Activated naive CD8-positive, alpha-beta T cell treated with anti-CD3 and anti-CD28 coated beads for 36 hours (primary cell): Measurements from ENCODE around the gene ERCC4. TPM values are rescaled to one million over a fixed set of nuclear protein-coding genes. Genes with fewer than 3 reads are reported as not detected.
"Not testable (repeated sequence)": the region's sequence is repeated elsewhere in the genome, so short reads cannot be mapped to it uniquely, and the experiment has no call there.

Source experiments
- DNase-seq: peaks from one replicate; pipeline ENCODE4 v3.0.0; 2021
- H3K27ac Mint-ChIP-seq: one replicate; pipeline ENCODE4 v1.8.0; 2022; ENCODE audit warnings: mild to moderate bottlenecking, moderate library complexity, mixed read lengths
- H3K27me3 Mint-ChIP-seq: one replicate; pipeline ENCODE4 v1.8.0; 2022; ENCODE audit warnings: mild to moderate bottlenecking, mixed read lengths
- H3K36me3 Mint-ChIP-seq: one replicate; pipeline ENCODE4 v1.8.0; 2021; ENCODE audit warnings: mild to moderate bottlenecking, mixed read lengths
- H3K4me1 Mint-ChIP-seq: one replicate; pipeline ENCODE4 v1.8.0; 2021; ENCODE audit warnings: mixed read lengths
- H3K4me3 Mint-ChIP-seq: one replicate; pipeline ENCODE4 v1.8.0; 2022; ENCODE audit warnings: mild to moderate bottlenecking, moderate library complexity, mixed read lengths
- H3K9me3 Mint-ChIP-seq: one replicate; pipeline ENCODE4 v1.8.0; 2022; ENCODE audit warnings: mixed read lengths
- total RNA-seq, 2 experiments: library from RNA; stranded (reverse); gene quantifications; one replicate each; pipeline ENCODE4 v1.2.3, GENCODE V29; 2021

ERCC4 gene
- total RNA-seq, 2 experiments from 2014 or later: 14.0 to 16.3 TPM

DNA sequence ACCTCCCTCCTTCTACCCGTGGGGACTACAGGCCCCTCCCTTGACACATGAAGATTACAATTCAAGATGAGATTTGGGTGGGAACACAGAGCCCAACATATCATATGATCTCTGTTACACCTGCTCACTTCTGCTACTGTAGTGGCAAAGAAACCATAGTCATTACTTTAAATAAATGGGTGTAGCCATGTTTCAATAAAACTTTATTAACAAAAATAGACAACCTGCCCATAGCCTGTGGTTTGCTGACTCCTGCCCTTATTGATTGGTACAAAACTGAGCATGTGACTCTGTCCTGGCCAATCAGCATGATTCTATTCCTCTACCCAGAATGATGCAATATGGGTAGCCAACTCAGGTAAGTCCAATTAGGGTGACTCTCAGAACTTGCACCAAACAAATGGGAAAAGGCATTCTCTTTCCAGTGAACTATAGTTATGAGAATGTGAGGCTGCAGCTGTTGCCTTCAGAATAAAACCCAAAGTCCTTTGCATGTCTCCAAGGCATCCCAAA, 15.7 kb upstream of the ERCC4 start:
- H3K36me3 Mint-ChIP-seq: no peaks in the 10 kb centered on the region
- no peak overlapping the region for H3K27ac Mint-ChIP-seq
- H3K4me3 Mint-ChIP-seq: no peak overlapping the region
- no peaks in the 10 kb centered on the region for H3K4me1 Mint-ChIP-seq
- no peak for DNase-seq
- H3K27me3 Mint-ChIP-seq: peaks cover 55% of the 10 kb centered on the region
- H3K9me3 Mint-ChIP-seq: peaks cover 3% of the 10 kb centered on the region

DNA sequence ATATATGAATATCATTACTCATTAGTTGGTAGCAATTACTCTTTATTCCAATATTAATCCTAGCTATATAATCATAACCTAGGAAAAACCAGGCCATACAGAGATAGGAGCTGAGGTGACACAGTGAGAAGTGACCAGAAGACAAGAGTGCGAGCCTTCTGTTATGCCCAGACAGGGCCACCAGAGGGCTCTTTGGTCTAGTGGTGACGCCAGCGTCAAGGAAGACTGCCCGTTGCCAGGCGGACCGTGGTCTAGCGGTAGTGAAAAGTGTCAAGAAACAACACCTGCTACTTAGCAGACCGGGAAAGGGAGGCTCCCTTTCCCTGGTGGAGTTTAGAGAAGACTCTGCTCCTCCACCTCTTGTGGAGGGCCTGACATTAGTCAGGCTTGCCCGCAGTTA, 15.1 kb upstream of the ERCC4 start:
- peaks cover 55% of the 10 kb centered on the region for H3K27me3 Mint-ChIP-seq
- DNase-seq: peak; percentile 36
- H3K27ac Mint-ChIP-seq, H3K9me3 Mint-ChIP-seq, H3K4me1 Mint-ChIP-seq, H3K4me3 Mint-ChIP-seq, H3K36me3 Mint-ChIP-seq: not testable (repeated sequence)

DNA sequence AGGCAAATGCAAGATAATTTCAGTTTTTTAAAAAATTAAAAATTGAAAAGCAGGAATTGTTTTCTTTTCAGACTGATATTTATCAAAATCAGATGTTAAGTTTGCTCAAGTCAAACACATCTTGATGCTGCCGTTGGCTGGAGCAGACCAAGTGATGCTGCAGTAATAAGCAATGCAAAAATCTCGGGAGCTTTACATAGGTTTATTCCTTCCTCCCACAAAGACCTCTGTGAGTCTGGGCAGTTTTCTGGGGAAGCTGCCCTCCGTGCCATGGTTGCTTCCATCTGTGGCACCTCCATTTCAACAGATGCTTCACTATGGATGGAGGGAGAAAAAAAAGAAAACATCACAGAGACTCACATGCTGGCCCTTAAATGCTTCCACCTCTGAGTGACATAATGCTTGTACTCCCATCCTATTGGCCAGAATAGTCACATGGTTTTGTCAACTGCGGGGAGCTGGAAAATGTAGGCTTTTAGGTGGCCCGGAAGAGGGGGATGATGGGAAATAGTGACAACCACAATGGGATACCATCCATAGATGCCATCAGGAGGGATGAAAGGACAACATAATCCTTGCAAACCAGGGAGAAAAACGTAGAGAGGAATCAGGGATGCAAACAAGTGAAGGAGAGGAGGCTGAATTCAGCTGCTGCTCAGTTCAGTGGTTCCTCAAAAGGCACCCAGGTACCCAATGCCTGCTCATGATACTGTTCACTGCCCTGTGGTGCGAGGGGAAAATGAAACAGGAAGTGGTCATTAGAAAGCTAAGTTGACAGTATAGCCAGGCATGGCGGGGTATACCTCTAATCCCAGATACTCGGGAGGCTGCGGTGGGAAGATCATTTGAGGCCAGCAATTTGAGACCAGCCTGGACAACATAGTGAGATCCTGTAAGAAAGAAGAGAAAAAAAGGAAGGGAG, 13.5 kb upstream of the ERCC4 start:
- no peak for DNase-seq
- H3K27ac Mint-ChIP-seq: no peak overlapping the region
- no peaks in the 10 kb centered on the region for H3K4me1 Mint-ChIP-seq
- peaks cover 55% of the 10 kb centered on the region for H3K27me3 Mint-ChIP-seq
- no peaks in the 10 kb centered on the region for H3K36me3 Mint-ChIP-seq
- H3K4me3 Mint-ChIP-seq: no peak overlapping the region
- H3K9me3 Mint-ChIP-seq: no peaks in the 10 kb centered on the region

DNA sequence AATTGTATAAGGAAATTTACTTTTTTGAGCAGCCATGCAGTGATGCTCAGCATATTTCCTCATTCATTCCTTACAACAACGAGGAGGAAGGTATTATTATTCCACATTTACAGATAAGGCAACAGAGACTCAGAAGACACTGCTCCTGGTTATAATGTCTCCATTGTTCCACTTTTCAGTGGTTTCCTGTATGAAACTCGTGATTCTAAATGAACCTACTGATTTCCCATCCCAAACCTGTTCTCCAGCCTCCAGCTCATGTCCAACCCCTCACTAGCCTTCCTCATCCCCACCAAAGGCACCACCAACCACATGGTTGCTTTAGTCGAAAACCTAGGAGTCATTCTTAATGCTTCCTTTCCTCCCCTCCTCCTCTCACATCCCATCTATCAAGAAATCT, 12.5 kb upstream of the ERCC4 start:
- Mint-ChIP-seq H3K4me3 (no peak overlapping the region), H3K4me1 (no peaks in the 10 kb centered on the region), H3K36me3 (no peaks in the 10 kb centered on the region), H3K9me3 (no peaks in the 10 kb centered on the region), H3K27me3 (peaks cover 48% of the 10 kb centered on the region), H3K27ac (no peak overlapping the region)
- no peak for DNase-seq

DNA sequence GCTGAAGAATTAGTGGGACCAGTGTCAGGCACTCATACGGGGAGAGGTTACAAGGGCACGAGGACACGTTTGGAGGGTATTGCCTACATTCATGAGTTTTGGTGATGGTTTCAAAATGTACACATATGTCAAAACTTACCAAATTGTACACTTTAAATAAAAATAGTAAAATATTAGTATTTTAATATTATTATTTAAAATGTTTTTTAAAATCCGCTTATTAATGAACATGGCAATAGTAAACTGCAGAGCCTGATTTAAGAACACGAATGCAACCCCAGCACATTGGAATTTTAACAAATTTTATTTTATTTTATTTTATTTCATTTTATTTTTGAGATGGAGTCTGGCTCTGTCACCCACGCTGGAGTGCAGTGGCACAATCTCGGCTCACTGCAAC, 10.9 kb upstream of the ERCC4 start:
- Mint-ChIP-seq H3K4me3 (no peak overlapping the region), H3K27me3 (peaks cover 36% of the 10 kb centered on the region), H3K36me3 (no peaks in the 10 kb centered on the region), H3K9me3 (no peaks in the 10 kb centered on the region), H3K27ac (no peak overlapping the region), H3K4me1 (no peaks in the 10 kb centered on the region)
- DNase-seq: no peak

DNA sequence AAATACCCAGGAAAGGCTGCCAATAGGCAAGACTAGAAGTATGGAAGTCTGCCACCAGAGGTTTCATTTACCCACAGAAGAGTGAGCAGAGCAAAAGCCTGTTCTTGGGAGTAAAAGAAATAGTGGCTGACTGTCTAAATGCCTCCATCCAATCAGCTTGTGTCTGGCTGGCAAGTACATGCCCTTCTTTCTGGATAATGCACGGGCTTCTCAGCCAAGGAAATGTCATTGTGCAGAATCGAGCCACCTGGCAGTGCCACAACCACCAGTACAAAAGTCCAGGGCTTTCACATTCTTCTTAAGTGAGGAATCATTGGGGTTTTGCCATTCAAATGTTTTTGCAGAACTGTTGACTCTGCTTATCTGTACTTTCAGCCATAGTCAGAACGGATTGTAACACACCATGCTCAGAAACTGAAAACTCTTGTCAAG, 10.1 kb upstream of the ERCC4 start:
- H3K4me1 Mint-ChIP-seq: no peaks in the 10 kb centered on the region
- peaks cover 32% of the 10 kb centered on the region for H3K27me3 Mint-ChIP-seq
- DNase-seq: no peak
- no peak overlapping the region for H3K27ac Mint-ChIP-seq
- H3K36me3 Mint-ChIP-seq: no peaks in the 10 kb centered on the region
- no peaks in the 10 kb centered on the region for H3K9me3 Mint-ChIP-seq
- no peak overlapping the region for H3K4me3 Mint-ChIP-seq

DNA sequence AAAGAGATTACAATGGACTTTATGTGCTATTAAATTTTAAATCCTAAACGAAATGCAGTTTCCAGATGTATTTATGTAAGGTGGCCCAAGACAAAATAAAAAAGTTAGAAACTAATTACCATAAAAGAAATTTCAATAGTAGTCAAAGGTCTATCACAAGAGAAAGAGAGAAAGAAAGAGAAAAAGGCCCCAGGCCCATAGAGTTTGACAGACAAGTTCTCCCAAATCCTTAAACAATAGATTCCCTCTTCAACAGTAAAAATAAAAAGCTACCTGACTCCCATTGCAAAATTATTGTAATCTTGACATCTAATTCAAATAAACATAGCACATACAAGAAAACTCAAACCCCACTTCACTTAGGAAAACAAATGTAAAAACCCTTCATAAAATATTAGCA, 8.6 kb upstream of the ERCC4 start:
- no peak overlapping the region for H3K4me3 Mint-ChIP-seq
- H3K9me3 Mint-ChIP-seq: no peaks in the 10 kb centered on the region
- DNase-seq: no peak
- H3K27me3 Mint-ChIP-seq: peaks cover 24% of the 10 kb centered on the region
- no peaks in the 10 kb centered on the region for H3K4me1 Mint-ChIP-seq
- no peaks in the 10 kb centered on the region for H3K36me3 Mint-ChIP-seq
- H3K27ac Mint-ChIP-seq: no peak overlapping the region

DNA sequence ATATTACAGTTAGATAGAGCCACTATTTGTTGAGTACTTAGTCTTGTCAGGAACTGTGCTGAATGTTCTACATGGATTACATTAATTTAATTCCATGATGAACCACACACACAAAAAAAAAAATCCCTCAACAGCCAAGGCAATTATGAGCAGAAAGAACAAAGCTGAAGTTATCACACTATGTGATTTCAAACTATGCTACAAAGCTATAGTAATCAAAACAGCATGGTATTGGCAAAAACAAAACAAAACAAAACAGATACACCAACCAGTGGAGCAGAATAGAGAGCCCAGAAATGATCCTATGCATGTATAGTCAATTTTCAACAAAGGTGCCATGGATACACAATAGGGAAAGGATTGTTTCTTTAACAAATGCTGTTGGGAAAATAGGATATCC, 8.1 kb upstream of the ERCC4 start:
- Mint-ChIP-seq H3K27me3 (peaks cover 18% of the 10 kb centered on the region), H3K4me3 (no peak overlapping the region), H3K36me3 (no peaks in the 10 kb centered on the region), H3K4me1 (no peaks in the 10 kb centered on the region), H3K27ac (no peak overlapping the region), H3K9me3 (no peaks in the 10 kb centered on the region)
- DNase-seq: no peak

DNA sequence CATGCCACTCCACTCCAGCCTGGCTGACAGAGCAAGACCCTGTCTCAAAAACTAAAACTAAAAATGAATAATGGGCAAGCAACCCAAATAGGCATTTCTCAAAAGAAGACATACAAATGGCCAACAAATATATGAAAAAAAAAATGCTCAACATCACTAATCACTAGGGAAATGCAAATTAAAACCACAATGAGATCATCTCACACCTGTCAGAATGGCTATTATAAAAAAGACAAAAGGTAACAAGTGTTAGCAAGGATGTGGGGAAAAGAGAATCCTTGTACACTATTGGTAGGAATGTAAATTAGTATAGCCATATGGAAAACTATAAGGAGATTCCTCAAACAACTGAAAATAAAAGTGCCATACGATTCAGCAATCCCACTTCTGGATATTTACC, 7.1 kb upstream of the ERCC4 start:
- Mint-ChIP-seq H3K36me3 (no peaks in the 10 kb centered on the region), H3K4me1 (no peaks in the 10 kb centered on the region), H3K9me3 (no peaks in the 10 kb centered on the region), H3K4me3 (no peak overlapping the region), H3K27me3 (peaks cover 13% of the 10 kb centered on the region), H3K27ac (no peak overlapping the region)
- no peak for DNase-seq

DNA sequence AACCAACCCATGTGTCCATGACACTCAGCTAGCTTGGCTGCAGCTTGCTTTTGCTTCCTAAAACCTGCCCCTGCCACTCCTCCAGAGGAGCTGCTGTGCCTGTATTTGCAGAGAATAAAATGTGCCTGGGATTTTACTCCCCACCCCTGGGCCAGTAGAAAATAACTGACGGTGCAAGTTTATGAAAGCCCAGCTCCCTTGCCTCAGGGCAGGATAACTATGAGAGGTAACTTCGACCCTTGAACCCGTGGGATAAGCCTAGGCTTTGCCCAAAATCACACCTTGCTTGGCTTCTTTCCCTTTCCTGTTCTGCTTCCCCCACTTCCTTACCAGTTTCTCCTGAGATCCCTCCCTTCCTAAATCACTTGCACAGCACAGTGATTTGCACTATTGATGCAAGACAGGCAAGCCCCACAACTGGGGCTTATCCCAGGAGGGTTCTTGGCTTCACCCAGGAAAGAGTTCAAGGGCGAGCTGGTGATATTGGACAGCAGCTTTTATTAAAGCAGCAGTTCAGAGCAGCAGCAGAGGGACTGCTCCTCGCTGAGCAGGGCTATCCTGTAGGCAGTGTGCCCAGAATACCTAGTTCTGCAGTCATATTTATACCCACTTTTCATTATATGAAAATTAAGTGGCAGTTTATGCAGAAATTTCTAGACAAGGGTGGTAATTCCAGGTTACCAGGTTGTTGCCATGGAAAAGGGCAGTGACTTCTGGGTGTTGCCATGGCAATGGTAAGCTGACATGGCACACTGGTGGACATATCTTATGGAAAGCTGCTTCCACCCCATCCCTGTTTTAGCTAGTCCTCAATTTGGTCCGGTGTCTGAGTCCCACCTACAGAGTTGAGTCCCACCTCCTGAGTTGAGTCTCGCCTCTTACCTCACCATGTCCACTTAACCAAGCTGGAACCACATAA, 6.3 kb upstream of the ERCC4 start:
- Mint-ChIP-seq H3K36me3 (no peaks in the 10 kb centered on the region), H3K27me3 (peaks cover 7% of the 10 kb centered on the region), H3K4me3 (no peak overlapping the region), H3K4me1 (no peaks in the 10 kb centered on the region), H3K27ac (no peak overlapping the region), H3K9me3 (no peaks in the 10 kb centered on the region)
- no peak for DNase-seq

DNA sequence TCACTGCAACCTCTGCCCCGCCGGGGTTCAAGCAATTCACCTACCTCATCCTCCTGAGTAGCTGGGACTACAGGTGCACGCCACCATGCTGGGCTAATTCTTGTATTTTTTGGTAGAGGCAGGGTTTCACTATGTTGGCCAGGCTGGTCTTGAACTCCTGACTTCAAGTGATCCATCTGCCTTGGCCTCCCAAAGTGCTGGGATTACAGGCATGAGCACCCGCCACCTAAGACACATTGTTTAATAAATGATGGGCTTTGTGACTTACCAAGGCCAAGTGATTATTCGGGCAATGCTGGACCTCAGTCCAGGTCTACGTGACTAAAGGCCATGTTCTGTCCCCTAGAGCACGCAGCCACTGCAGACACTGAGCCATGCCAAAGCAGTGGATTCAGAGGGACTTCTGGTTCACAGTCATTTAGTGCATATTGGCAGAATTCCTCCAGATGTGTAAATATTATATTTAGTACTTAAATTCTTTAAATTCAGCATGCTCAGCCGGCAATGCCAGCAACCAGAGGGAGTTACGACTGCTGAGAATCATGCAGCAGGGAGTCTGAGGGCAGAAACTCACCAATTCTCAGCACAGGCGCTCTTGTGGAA, 4.8 kb upstream of the ERCC4 start:
- peaks cover 5% of the 10 kb centered on the region for H3K4me1 Mint-ChIP-seq
- DNase-seq: no peak
- H3K27ac Mint-ChIP-seq: no peak overlapping the region
- H3K4me3 Mint-ChIP-seq: no peak overlapping the region
- H3K9me3 Mint-ChIP-seq: no peaks in the 10 kb centered on the region
- no peaks in the 10 kb centered on the region for H3K36me3 Mint-ChIP-seq
- H3K27me3 Mint-ChIP-seq: peaks cover 4% of the 10 kb centered on the region

DNA sequence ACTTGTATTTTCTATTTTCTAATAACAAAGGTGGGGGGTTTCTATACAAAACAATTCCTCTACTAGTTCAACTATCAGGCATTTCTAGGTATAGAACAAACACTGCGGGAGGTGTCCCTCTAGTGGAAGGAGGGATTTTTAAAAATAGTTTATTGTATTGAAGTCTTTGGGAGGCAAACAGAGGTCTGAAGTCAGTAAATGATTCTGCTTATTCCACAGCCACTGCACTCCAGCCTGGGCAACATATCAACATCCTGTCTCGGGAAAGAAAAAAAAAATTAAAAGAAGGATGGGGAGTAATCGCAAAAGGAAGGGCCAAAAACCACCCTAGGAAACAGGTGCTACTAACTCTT, 648 bp upstream of the ERCC4 start:
- Mint-ChIP-seq H3K27me3 (no peaks in the 10 kb centered on the region), H3K9me3 (no peaks in the 10 kb centered on the region), H3K4me1 (peaks cover 25% of the 10 kb centered on the region), H3K36me3 (peaks cover 9% of the 10 kb centered on the region), H3K4me3 (peak overlapping the region; percentile 98), H3K27ac (peak overlapping the region; percentile 80)
- DNase-seq: no peak

DNA sequence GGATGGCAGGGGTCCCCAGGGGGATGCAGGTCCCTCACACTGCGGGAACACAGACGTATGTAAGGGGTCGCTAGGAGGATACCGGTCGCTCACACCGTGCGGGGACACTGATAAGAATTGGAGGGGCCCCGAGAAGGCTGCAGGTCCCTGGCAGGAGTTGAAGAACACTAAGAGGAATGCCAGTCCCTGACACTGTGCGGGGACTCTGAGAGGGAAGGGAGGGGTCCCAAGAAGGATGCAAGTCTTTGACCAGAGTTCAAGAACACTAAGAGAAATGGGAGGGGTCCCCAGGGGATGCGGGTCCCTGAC, 510 bp downstream of the ERCC4 start:
- DNase-seq: no peak
- H3K9me3 Mint-ChIP-seq: no peaks in the 10 kb centered on the region
- peaks cover 25% of the 10 kb centered on the region for H3K4me1 Mint-ChIP-seq
- H3K27me3 Mint-ChIP-seq: no peaks in the 10 kb centered on the region
- peaks cover 9% of the 10 kb centered on the region for H3K36me3 Mint-ChIP-seq
- H3K27ac Mint-ChIP-seq: peak overlapping the region; percentile 93
- peak overlapping the region; percentile 98 for H3K4me3 Mint-ChIP-seq

DNA sequence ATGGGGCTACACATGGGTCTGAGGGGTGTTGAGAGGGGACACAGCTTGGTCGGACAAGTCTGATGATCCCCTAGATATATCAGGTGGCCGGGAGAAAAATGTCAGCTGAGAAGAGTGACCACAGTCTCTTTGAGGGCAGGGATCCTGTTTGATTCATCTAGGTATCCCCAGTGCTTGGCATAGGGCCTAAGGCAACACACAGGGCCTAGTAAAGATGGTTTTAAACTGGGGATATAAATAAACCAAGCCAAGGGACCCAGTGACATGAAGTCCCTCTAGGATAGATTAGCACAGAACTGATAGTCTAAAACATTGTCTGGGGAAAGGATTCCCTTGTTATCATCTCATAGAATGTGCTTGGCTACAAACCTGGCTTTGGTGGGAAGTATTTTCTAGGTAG, 1.4 kb downstream of the ERCC4 start:
- Mint-ChIP-seq H3K4me3 (peak overlapping the region; percentile 98), H3K27me3 (no peaks in the 10 kb centered on the region), H3K36me3 (peaks cover 9% of the 10 kb centered on the region), H3K27ac (peak overlapping the region; percentile 6), H3K4me1 (peaks cover 25% of the 10 kb centered on the region), H3K9me3 (no peaks in the 10 kb centered on the region)
- DNase-seq: no peak

DNA sequence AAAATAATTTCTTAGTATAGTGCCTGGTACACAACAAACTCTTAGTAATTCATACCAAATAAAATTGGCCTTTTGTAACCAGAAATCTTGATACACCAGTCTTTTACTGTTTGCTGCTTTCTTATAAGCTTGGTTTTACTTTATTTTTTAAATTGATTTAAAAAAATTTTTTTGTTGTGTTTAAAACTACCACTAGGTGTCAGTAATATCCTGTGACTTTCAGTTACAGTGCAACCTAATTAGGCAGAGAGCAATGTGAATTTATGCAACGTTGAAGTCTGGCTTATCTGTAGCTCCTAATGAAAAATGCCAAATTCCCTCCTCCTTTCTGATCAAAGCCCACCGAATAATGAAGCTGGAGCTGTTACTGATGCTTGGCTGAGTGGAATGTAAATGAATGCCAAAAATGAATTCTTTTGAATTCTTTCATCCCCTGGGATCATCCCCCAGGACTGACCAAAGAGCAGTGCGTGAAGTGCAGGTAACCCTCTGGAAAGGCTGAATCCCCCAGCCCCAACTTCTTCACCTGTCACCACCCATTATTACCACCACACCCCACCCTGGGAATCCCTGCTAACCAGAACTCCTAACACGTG, 3.8 kb downstream of the ERCC4 start:
- no peak for DNase-seq
- H3K9me3 Mint-ChIP-seq: no peaks in the 10 kb centered on the region
- no peaks in the 10 kb centered on the region for H3K27me3 Mint-ChIP-seq
- H3K4me3 Mint-ChIP-seq: no peak overlapping the region
- no peak overlapping the region for H3K27ac Mint-ChIP-seq
- H3K4me1 Mint-ChIP-seq: peaks cover 25% of the 10 kb centered on the region
- peaks cover 9% of the 10 kb centered on the region for H3K36me3 Mint-ChIP-seq
